Ovary (tissue), 9 donors: ENCODE results near the gene GAP43. TPM values are rescaled to one million over a fixed set of nuclear protein-coding genes. Genes with fewer than 3 reads are reported as not detected.

Source experiments
- DNase-seq, 5 donors: peaks; one replicate each; pipeline ENCODE4 v3.0.0-alpha.2; 2019 to 2020
- H3K27ac ChIP-seq, 2 donors: fragments of 200-600 bp; one replicate each; pipeline versions ENCODE4 v1.5.1 to v1.8.0; 2019 to 2022
- H3K27me3 ChIP-seq: fragments of 200-600 bp; one replicate; pipeline ENCODE4 v1.8.0; 2022
- H3K36me3 ChIP-seq: fragments of 200-600 bp; sonication (generic); one replicate; pipeline ENCODE4 v1.5.1; 2019
- H3K4me1 ChIP-seq: one replicate; pipeline ENCODE4 v1.8.1; 2013; ENCODE audit warnings: mild to moderate bottlenecking, moderate library complexity; ENCODE audit not compliant: insufficient read depth
- H3K4me3 ChIP-seq: fragments of 200-600 bp; sonication (generic); one replicate; pipeline ENCODE4 v1.5.1; 2017
- H3K9me3 ChIP-seq, 2 donors: fragments of 200-600 bp in 1 of 2; sonication (generic) in 1 of 2; one replicate each; pipeline versions ENCODE4 v1.5.1 to v1.8.1; 2013 to 2019; ENCODE audit warnings: mild to moderate bottlenecking in 1 of 2, moderate library complexity in 1 of 2
- EP300 ChIP-seq: sonication (generic); formaldehyde crosslinking; IDR thresholded peaks from one replicate; pipeline ENCODE4 v1.6.1; 2017; ENCODE audit warnings: antibody characterized with exemption
- POLR2A ChIP-seq: fragments of 450-650 bp; IDR thresholded peaks from one replicate; pipeline ENCODE4 v1.6.1; 2017; ENCODE audit warnings: antibody characterized with exemption, mild to moderate bottlenecking, moderate library complexity
- WGBS, 3 donors: extraction: QIAGEN DNeasy Blood & Tissue Kit in 1 of 3; methylation state at CpG; one replicate each; pipeline versions ENCODE4 v1.1.5 to v1.1.7; 2013 to 2017; 5-methylcytosine and 5-hydroxymethylcytosine counted together
- intact Hi-C, 4 donors: fragments of 100-400 bp; cut with DNase I; formaldehyde crosslinking; loops; one replicate each; pipeline versions ENCODE4 v1.11.0 to v1.15.1; 2022 to 2023
- polyA plus RNA-seq, 2 donors: library from polyadenylated mRNA; stranded (reverse); fragments of 200-250 nt in 1 of 2; fragments of 350-450 nt in 1 of 2; fragmentation: Illumina TruSeq in 1 of 2; extraction: RNeasy Lipid Tissue Mini Kit (QIAGEN cat#74804) in 1 of 2; gene quantifications; one replicate each; pipeline ENCODE4 v1.2.3, GENCODE V29; 2013 to 2014
- total RNA-seq, 7 donors: library from RNA; depleted of rRNA in 2 of 7; stranded (reverse); fragments of >200 nt in 2 of 7; fragmentation: NEBNext Ultra II Directional in 3 of 7; extraction: Animal tissue kit (Norgen Biotek cat#: 25700) in 3 of 7; gene quantifications; one replicate each; pipeline versions ENCODE4 v1.1.0 to v1.2.4, GENCODE V29; 2016 to 2023
- TF ChIP-seq, protein P1 (sequence below), 3 donors: fragments of 450-650 bp in 2 of 3; fragments of 200-600 bp in 1 of 3; IDR thresholded peaks; one replicate each; pipeline versions ENCODE4 v1.5.1 to v1.8.0; 2016 to 2022; ENCODE audit warnings: antibody characterized with exemption in 3 of 3, mild to moderate bottlenecking in 1 of 3
- donor health status: DM: no; HTN: no; CAD: no; lungs with moderate emphysema.
- donor health status: DM: no; HTN: no; CAD: no.
- donor health status: Bipolar disorder and iron deficiency.
- donor health status: DM: yes; HTN: yes; CAD: no.
- donor health status: DM: no; HTN: no; CAD: no.
- donor health status: DM: yes; HTN: yes; CAD: no.

Gene GAP43
- total and polyA plus RNA-seq, 9 donors, result 0.21 to 0.75 (median 0.29) TPM; not detected in 5

- no peak for TF ChIP-seq EP300
- TF ChIP-seq POLR2A, result no peak
- TF ChIP-seq, protein P1, sequence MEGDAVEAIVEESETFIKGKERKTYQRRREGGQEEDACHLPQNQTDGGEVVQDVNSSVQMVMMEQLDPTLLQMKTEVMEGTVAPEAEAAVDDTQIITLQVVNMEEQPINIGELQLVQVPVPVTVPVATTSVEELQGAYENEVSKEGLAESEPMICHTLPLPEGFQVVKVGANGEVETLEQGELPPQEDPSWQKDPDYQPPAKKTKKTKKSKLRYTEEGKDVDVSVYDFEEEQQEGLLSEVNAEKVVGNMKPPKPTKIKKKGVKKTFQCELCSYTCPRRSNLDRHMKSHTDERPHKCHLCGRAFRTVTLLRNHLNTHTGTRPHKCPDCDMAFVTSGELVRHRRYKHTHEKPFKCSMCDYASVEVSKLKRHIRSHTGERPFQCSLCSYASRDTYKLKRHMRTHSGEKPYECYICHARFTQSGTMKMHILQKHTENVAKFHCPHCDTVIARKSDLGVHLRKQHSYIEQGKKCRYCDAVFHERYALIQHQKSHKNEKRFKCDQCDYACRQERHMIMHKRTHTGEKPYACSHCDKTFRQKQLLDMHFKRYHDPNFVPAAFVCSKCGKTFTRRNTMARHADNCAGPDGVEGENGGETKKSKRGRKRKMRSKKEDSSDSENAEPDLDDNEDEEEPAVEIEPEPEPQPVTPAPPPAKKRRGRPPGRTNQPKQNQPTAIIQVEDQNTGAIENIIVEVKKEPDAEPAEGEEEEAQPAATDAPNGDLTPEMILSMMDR (IDR thresholded peaks at IDR 0.05), result no peak
- 41 to 43% (median 43%) methylated on average over 5 of the region's 5 CpGs for WGBS, 3 donors
- H3K4me1 ChIP-seq, result no peaks in the 10 kb centered on the region
These were observed 2.7 kb downstream of the GAP43 start for GRCh38 chr3:115626006-115626409.

DNA sequence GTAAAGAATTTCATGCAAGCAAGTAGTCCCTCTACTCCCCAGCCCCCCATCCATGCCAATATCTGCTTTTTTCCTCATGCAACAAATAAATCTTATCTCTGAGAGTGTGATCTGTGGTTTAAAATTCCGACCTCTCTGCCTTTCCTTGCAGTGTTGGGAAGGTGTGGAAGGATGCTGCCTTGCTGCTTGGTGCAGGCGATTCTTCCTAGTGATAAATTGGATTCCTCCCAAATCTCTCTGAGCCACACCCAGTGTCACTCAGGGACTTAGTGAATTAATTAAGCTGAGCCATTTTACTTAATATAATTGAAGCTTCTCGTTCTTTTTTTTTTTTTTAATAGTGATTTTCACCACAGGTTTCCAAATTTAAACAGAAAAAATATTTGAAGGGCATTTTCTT, 3.4 kb downstream of the GAP43 start:
- H3K4me3 ChIP-seq, result no peak overlapping the region
- no peaks in the 10 kb centered on the region for H3K4me1 ChIP-seq
- intact Hi-C loops, result no loop called here
- no peaks in the 10 kb centered on the region for H3K9me3 ChIP-seq
- WGBS, 3 donors, result 31 to 53% (median 42%) methylated on average over 3 of the region's 3 CpGs
- no peaks in the 10 kb centered on the region for H3K27me3 ChIP-seq
- TF ChIP-seq EP300 (no peak), POLR2A (no peak)
- TF ChIP-seq, protein P1 (IDR thresholded peaks at IDR 0.05), result no peak
- no peak for DNase-seq
- H3K27ac ChIP-seq, result no peak overlapping the region
- H3K36me3 ChIP-seq, result no peaks in the 10 kb centered on the region

More at GRCh38 chr3:115626006-115626409, 2.7 kb downstream of the GAP43 start:
- H3K9me3 ChIP-seq, result no peaks in the 10 kb centered on the region
- no peaks in the 10 kb centered on the region for H3K36me3 ChIP-seq
- no peak overlapping the region for H3K27ac ChIP-seq
- no peaks in the 10 kb centered on the region for H3K27me3 ChIP-seq
- no peak for DNase-seq
- intact Hi-C loops, result no loop called here
- no peak overlapping the region for H3K4me3 ChIP-seq

- Histone ChIP-seq H3K4me1 (no peaks in the 10 kb centered on the region), H3K27ac (no peak overlapping the region), H3K9me3 (no peaks in the 10 kb centered on the region), H3K27me3 (no peaks in the 10 kb centered on the region), H3K36me3 (no peaks in the 10 kb centered on the region), H3K4me3 (no peak overlapping the region)
- DNase-seq, result no peak
- 46 to 50% (median 49%) methylated on average over 3 of the region's 3 CpGs for WGBS, 3 donors
- TF ChIP-seq, protein P1 (IDR thresholded peaks at IDR 0.05), result no peak
- no peak for TF ChIP-seq POLR2A
- no peak for TF ChIP-seq EP300
- intact Hi-C loops, result no loop called here
These were observed 4.1 kb downstream of the GAP43 start for GRCh38 chr3:115627180-115628074.

- DNase-seq, result no peak
- Histone ChIP-seq H3K4me3 (no peak overlapping the region), H3K4me1 (no peaks in the 10 kb centered on the region), H3K27me3 (no peaks in the 10 kb centered on the region), H3K27ac (no peak overlapping the region), H3K9me3 (no peaks in the 10 kb centered on the region), H3K36me3 (no peaks in the 10 kb centered on the region)
- intact Hi-C loops, result no loop called here
- 53 to 67% (median 67%) methylated on average over 1 of the region's 1 CpG for WGBS, 3 donors
- TF ChIP-seq, protein P1 (IDR thresholded peaks at IDR 0.05), result no peak
- no peak for TF ChIP-seq EP300
These were observed 4.7 kb downstream of the GAP43 start for GRCh38 chr3:115628075-115628412.
